ENCODE results near the gene PGAM4.

Gene PGAM4

GRCh38 chrX:77969538-77969937 lies at the start of gene PGAM4:
Gene PGAM4 (minus strand): TSS chrX:77969638. CDS start chrX:77969638, 0 bp downstream.
- no peaks in the 10 kb centered on the region for H3K36me3 ChIP-seq (ENCODE audit: insufficient read depth, low read length)
- H3K9me3 ChIP-seq (ENCODE audit: control insufficient read depth, insufficient read depth, low read length): no peaks in the 10 kb centered on the region
- no peak within 1 kb of the TSS for H3K9ac ChIP-seq (ENCODE audit: low read depth, low read length)
- H3K4me1 ChIP-seq (ENCODE audit: insufficient read depth, low read length): no peaks in the 10 kb centered on the region

GRCh38 chrX:78011846-78012245 lies 42.4 kb upstream of the PGAM4 start:
- Histone ChIP-seq H3K9ac (ENCODE audit: low read depth, low read length) (no peak overlapping the region), H3K4me1 (ENCODE audit: insufficient read depth, low read length) (no peaks in the 10 kb centered on the region), H3K9me3 (ENCODE audit: control insufficient read depth, insufficient read depth, low read length) (no peaks in the 10 kb centered on the region), H3K36me3 (ENCODE audit: insufficient read depth, low read length) (no peaks in the 10 kb centered on the region)

- Histone ChIP-seq H3K4me1 (ENCODE audit: insufficient read depth, low read length) (no peaks in the 10 kb centered on the region), H3K9me3 (ENCODE audit: control insufficient read depth, insufficient read depth, low read length) (no peaks in the 10 kb centered on the region), H3K36me3 (ENCODE audit: insufficient read depth, low read length) (no peaks in the 10 kb centered on the region), H3K9ac (ENCODE audit: low read depth, low read length) (no peak overlapping the region)
These were observed 10.4 kb upstream of the PGAM4 start for GRCh38 chrX:77979870-77980269.

GRCh38 chrX:77977518-77977917 lies 8.1 kb upstream of the PGAM4 start:
- Histone ChIP-seq H3K9me3 (ENCODE audit: control insufficient read depth, insufficient read depth, low read length) (no peaks in the 10 kb centered on the region), H3K36me3 (ENCODE audit: insufficient read depth, low read length) (no peaks in the 10 kb centered on the region), H3K4me1 (ENCODE audit: insufficient read depth, low read length) (no peaks in the 10 kb centered on the region), H3K9ac (ENCODE audit: low read depth, low read length) (no peak overlapping the region)

GRCh38 chrX:77977095-77977494 lies 7.7 kb upstream of the PGAM4 start:
- H3K36me3 ChIP-seq (ENCODE audit: insufficient read depth, low read length): no peaks in the 10 kb centered on the region
- H3K9me3 ChIP-seq (ENCODE audit: control insufficient read depth, insufficient read depth, low read length): no peaks in the 10 kb centered on the region
- no peak overlapping the region for H3K9ac ChIP-seq (ENCODE audit: low read depth, low read length)
- H3K4me1 ChIP-seq (ENCODE audit: insufficient read depth, low read length): no peaks in the 10 kb centered on the region

- no peaks in the 10 kb centered on the region for H3K36me3 ChIP-seq (ENCODE audit: insufficient read depth, low read length)
- no peaks in the 10 kb centered on the region for H3K4me1 ChIP-seq (ENCODE audit: insufficient read depth, low read length)
- no peak overlapping the region for H3K9ac ChIP-seq (ENCODE audit: low read depth, low read length)
- H3K9me3 ChIP-seq (ENCODE audit: control insufficient read depth, insufficient read depth, low read length): no peaks in the 10 kb centered on the region
These were observed 6.3 kb upstream of the PGAM4 start for GRCh38 chrX:77975755-77976154.

- Histone ChIP-seq H3K4me1 (ENCODE audit: insufficient read depth, low read length) (no peaks in the 10 kb centered on the region), H3K36me3 (ENCODE audit: insufficient read depth, low read length) (no peaks in the 10 kb centered on the region), H3K9me3 (ENCODE audit: control insufficient read depth, insufficient read depth, low read length) (no peaks in the 10 kb centered on the region), H3K9ac (ENCODE audit: low read depth, low read length) (no peak overlapping the region)
These were observed 1.8 kb downstream of the PGAM4 start for GRCh38 chrX:77967631-77968030.

- Histone ChIP-seq H3K4me1 (ENCODE audit: insufficient read depth, low read length) (no peaks in the 10 kb centered on the region), H3K9ac (ENCODE audit: low read depth, low read length) (no peak overlapping the region), H3K36me3 (ENCODE audit: insufficient read depth, low read length) (no peaks in the 10 kb centered on the region), H3K9me3 (ENCODE audit: control insufficient read depth, insufficient read depth, low read length) (no peaks in the 10 kb centered on the region)
These were observed 3.1 kb downstream of the PGAM4 start for GRCh38 chrX:77966361-77966760.

GRCh38 chrX:77962068-77962902 lies 7.2 kb downstream of the PGAM4 start:
- no peaks in the 10 kb centered on the region for H3K4me1 ChIP-seq (ENCODE audit: insufficient read depth, low read length)
- no peak overlapping the region for H3K9ac ChIP-seq (ENCODE audit: low read depth, low read length)
- H3K9me3 ChIP-seq (ENCODE audit: control insufficient read depth, insufficient read depth, low read length): no peaks in the 10 kb centered on the region
- H3K36me3 ChIP-seq (ENCODE audit: insufficient read depth, low read length): no peaks in the 10 kb centered on the region

- no peak overlapping the region for H3K9ac ChIP-seq (ENCODE audit: low read depth, low read length)
- no peaks in the 10 kb centered on the region for H3K9me3 ChIP-seq (ENCODE audit: control insufficient read depth, insufficient read depth, low read length)
- H3K4me1 ChIP-seq (ENCODE audit: insufficient read depth, low read length): no peaks in the 10 kb centered on the region
- H3K36me3 ChIP-seq (ENCODE audit: insufficient read depth, low read length): no peaks in the 10 kb centered on the region
These were observed 8.4 kb downstream of the PGAM4 start for GRCh38 chrX:77961063-77961462.

- Histone ChIP-seq H3K4me1 (ENCODE audit: insufficient read depth, low read length) (no peaks in the 10 kb centered on the region), H3K36me3 (ENCODE audit: insufficient read depth, low read length) (no peaks in the 10 kb centered on the region), H3K9ac (ENCODE audit: low read depth, low read length) (no peak overlapping the region), H3K9me3 (ENCODE audit: control insufficient read depth, insufficient read depth, low read length) (no peaks in the 10 kb centered on the region)
These were observed 8.9 kb downstream of the PGAM4 start for GRCh38 chrX:77960567-77960966.

GRCh38 chrX:77953708-77954107 lies 15.7 kb downstream of the PGAM4 start:
- H3K4me1 ChIP-seq (ENCODE audit: insufficient read depth, low read length): no peaks in the 10 kb centered on the region
- no peaks in the 10 kb centered on the region for H3K9me3 ChIP-seq (ENCODE audit: control insufficient read depth, insufficient read depth, low read length)
- H3K9ac ChIP-seq (ENCODE audit: low read depth, low read length): no peak overlapping the region
- H3K36me3 ChIP-seq (ENCODE audit: insufficient read depth, low read length): no peaks in the 10 kb centered on the region

GRCh38 chrX:77953302-77953701 lies 16.1 kb downstream of the PGAM4 start:
- Histone ChIP-seq H3K36me3 (ENCODE audit: insufficient read depth, low read length) (no peaks in the 10 kb centered on the region), H3K9ac (ENCODE audit: low read depth, low read length) (no peak overlapping the region), H3K4me1 (ENCODE audit: insufficient read depth, low read length) (no peaks in the 10 kb centered on the region), H3K9me3 (ENCODE audit: control insufficient read depth, insufficient read depth, low read length) (no peaks in the 10 kb centered on the region)

GRCh38 chrX:77952173-77952572 lies 17.3 kb downstream of the PGAM4 start:
- Histone ChIP-seq H3K9ac (ENCODE audit: low read depth, low read length) (no peak overlapping the region), H3K36me3 (ENCODE audit: insufficient read depth, low read length) (no peaks in the 10 kb centered on the region), H3K9me3 (ENCODE audit: control insufficient read depth, insufficient read depth, low read length) (no peaks in the 10 kb centered on the region), H3K4me1 (ENCODE audit: insufficient read depth, low read length) (no peaks in the 10 kb centered on the region)

- Histone ChIP-seq H3K36me3 (ENCODE audit: insufficient read depth, low read length) (no peaks in the 10 kb centered on the region), H3K4me1 (ENCODE audit: insufficient read depth, low read length) (no peaks in the 10 kb centered on the region)
These were observed 19.6 kb downstream of the PGAM4 start for GRCh38 chrX:77949840-77950239.

More at GRCh38 chrX:77949840-77950239, 19.6 kb downstream of the PGAM4 start:
- no peak overlapping the region for H3K9ac ChIP-seq (ENCODE audit: low read depth, low read length)
- H3K9me3 ChIP-seq (ENCODE audit: control insufficient read depth, insufficient read depth, low read length): no peaks in the 10 kb centered on the region

All from ES-I3 (cell line).